Testis (tissue), 2 donors: ENCODE results near the gene PRR27.

Experiments
- POLR2A ChIP-seq: fragments of 450-650 bp; IDR thresholded peaks from one replicate; pipeline ENCODE4 v1.6.1; 2017; ENCODE audit warnings: antibody characterized with exemption, mild to moderate bottlenecking, moderate library complexity
- TF ChIP-seq, protein P1 (sequence below), 3 experiments: fragments of 450-650 bp in 2 of 3; fragments of 200-600 bp in 1 of 3; sonication (generic) in 1 of 3; IDR thresholded peaks; one replicate each; pipeline ENCODE4 v1.5.1; 2016 to 2019; ENCODE audit warnings: antibody characterized with exemption in 3 of 3, mild to moderate bottlenecking in 2 of 3, moderate library complexity in 1 of 3

DNA sequence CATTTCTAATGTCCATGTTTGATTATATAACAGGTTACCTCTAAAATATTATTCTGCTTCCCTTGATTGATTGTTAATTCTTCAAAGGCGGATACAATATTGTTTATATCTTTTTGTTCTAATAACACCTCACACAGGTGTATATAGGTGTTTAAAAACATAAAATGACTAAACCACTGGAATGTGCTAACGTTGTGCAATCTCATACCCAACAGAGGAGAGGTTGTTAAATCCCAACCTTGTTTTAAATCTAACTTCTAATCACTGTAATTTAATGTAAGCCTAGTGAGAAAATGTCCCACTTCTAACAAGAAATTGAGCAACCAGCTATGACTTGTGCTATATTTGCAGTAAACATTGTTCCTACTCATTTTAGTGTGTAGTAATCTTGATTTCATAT lies 42.8 kb downstream of the PRR27 start:
- TF ChIP-seq, protein P1, sequence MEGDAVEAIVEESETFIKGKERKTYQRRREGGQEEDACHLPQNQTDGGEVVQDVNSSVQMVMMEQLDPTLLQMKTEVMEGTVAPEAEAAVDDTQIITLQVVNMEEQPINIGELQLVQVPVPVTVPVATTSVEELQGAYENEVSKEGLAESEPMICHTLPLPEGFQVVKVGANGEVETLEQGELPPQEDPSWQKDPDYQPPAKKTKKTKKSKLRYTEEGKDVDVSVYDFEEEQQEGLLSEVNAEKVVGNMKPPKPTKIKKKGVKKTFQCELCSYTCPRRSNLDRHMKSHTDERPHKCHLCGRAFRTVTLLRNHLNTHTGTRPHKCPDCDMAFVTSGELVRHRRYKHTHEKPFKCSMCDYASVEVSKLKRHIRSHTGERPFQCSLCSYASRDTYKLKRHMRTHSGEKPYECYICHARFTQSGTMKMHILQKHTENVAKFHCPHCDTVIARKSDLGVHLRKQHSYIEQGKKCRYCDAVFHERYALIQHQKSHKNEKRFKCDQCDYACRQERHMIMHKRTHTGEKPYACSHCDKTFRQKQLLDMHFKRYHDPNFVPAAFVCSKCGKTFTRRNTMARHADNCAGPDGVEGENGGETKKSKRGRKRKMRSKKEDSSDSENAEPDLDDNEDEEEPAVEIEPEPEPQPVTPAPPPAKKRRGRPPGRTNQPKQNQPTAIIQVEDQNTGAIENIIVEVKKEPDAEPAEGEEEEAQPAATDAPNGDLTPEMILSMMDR (IDR thresholded peaks at IDR 0.05) = no peak
- no peak for TF ChIP-seq POLR2A
